H1 (cell line): ENCODE results near the gene CCDC51. TPM values are rescaled to one million over a fixed set of nuclear protein-coding genes. Genes with fewer than 3 reads are reported as not detected.

Experiments
- CTCF ChIA-PET: fragments of 300-600 bp; sonication (Branson Sonifier 250); formaldehyde crosslinking; loops from one replicate; lab custom pipeline; 2021; ENCODE audit not compliant: partially characterized antibody; lab: Charles Lee
- POLR2A ChIA-PET: fragments of 300-600 bp; sonication (Branson Sonifier 250); formaldehyde crosslinking; loops from one replicate; lab custom pipeline; 2021; ENCODE audit warnings: inconsistent platforms; ENCODE audit not compliant: partially characterized antibody; lab: Charles Lee
- DNase-seq, 2 experiments: peaks; one replicate each; pipeline versions ENCODE4 v3.0.0 to v3.0.0-alpha.2; 2010 to 2022; ENCODE audit warnings: low spot score in 2 of 2, low read depth in 1 of 2, mixed read lengths in 1 of 2
- FAIRE-seq: peaks from 2 replicates; lab custom pipeline; 2011; peaks lifted over from hg19 to GRCh38; lab: Jason Lieb, UNC
- H2AFZ ChIP-seq: 2 replicates; pipeline ENCODE4 v1.8.1; 2012; ENCODE audit warnings: low read length, inconsistent platforms
- H2AK5ac ChIP-seq: 2 replicates; pipeline ENCODE4 v1.6.1; 2013; ENCODE audit warnings: low read depth, low read length
- H2BK120ac ChIP-seq: replicated peaks from 2 replicates; pipeline ENCODE3; 2013; ENCODE audit warnings: low read depth, low read length, inconsistent platforms
- H2BK12ac ChIP-seq: 2 replicates; pipeline ENCODE4 v1.6.1; 2013; ENCODE audit warnings: low read depth, low read length
- H2BK15ac ChIP-seq: 2 replicates; pipeline ENCODE4 v1.6.1; 2013; ENCODE audit warnings: low read length
- H2BK20ac ChIP-seq: 2 replicates; pipeline ENCODE4 v1.6.1; 2013; ENCODE audit warnings: low read length
- H2BK5ac ChIP-seq: 2 replicates; pipeline ENCODE4 v1.6.1; 2013; ENCODE audit warnings: low read depth, low read length
- H3K14ac ChIP-seq: 2 replicates; pipeline ENCODE4 v1.6.1; 2013; ENCODE audit warnings: inconsistent platforms; ENCODE audit not compliant: insufficient read length
- H3K18ac ChIP-seq: 2 replicates; pipeline ENCODE4 v1.6.1; 2013; ENCODE audit warnings: low read length; ENCODE audit errors: extremely low read depth
- H3K23ac ChIP-seq: 2 replicates; pipeline ENCODE4 v1.6.1; 2013; ENCODE audit warnings: inconsistent platforms; ENCODE audit not compliant: insufficient read length
- H3K23me2 ChIP-seq: 2 replicates; pipeline ENCODE4 v1.6.1; 2013; ENCODE audit warnings: low read depth, low read length
- H3K27ac ChIP-seq: 2 replicates; pipeline ENCODE4 v1.6.1; 2011; ENCODE audit warnings: low read depth, low read length, inconsistent platforms
- H3K27me3 ChIP-seq, 4 experiments: replicated peaks in 1 of 4; 1 replicate in 1 of 4; 2 replicates in 3 of 4; pipeline versions ENCODE4 v1.6.1 to v1.8.1; 2011 to 2013; ENCODE audit warnings: low read length in 3 of 4, mild to moderate bottlenecking in 3 of 4, inconsistent platforms in 2 of 4, mixed read lengths in 2 of 4, moderate library complexity in 1 of 4; ENCODE audit not compliant: control insufficient read depth in 3 of 4, insufficient read depth in 3 of 4; ENCODE audit errors: extremely low read depth in 1 of 4
- H3K36me3 ChIP-seq, 4 experiments: 2 replicates each; pipeline versions ENCODE4 v1.6.1 to v1.8.1; 2011 to 2013; ENCODE audit warnings: mild to moderate bottlenecking in 4 of 4, low read length in 3 of 4, moderate library complexity in 2 of 4, control low read depth in 1 of 4, inconsistent platforms in 1 of 4; ENCODE audit not compliant: insufficient read depth in 4 of 4, control insufficient read depth in 2 of 4
- H3K4ac ChIP-seq: replicated peaks from 2 replicates; pipeline ENCODE3; 2013; ENCODE audit warnings: low read length, low read depth, mixed read lengths, inconsistent platforms; ENCODE audit not compliant: insufficient read length
- H3K4me1 ChIP-seq, 4 experiments: replicated peaks in 1 of 4; 1 replicate in 1 of 4; 2 replicates in 3 of 4; pipeline versions ENCODE4 v1.6.1 to v1.8.1; 2011 to 2013; ENCODE audit warnings: low read length in 3 of 4, inconsistent platforms in 2 of 4, mixed read lengths in 1 of 4; ENCODE audit not compliant: insufficient read depth in 4 of 4, control insufficient read depth in 3 of 4
- H3K4me2 ChIP-seq, 2 experiments: 2 replicates each; pipeline versions ENCODE4 v1.6.1 to v1.8.1; 2011 to 2013; ENCODE audit warnings: low read depth in 2 of 2, low read length in 2 of 2, control low read depth in 1 of 2, inconsistent platforms in 1 of 2, mild to moderate bottlenecking in 1 of 2; ENCODE audit not compliant: insufficient read depth in 1 of 2
- H3K4me3 ChIP-seq, 4 experiments: fragments of 200-600, 300-600 bp in 1 of 4; sonication (generic), shearing (Covaris generic), sonication (Bioruptor Twin) in 1 of 4; 2 replicates each; pipeline versions ENCODE4 v1.5.1 to v1.8.1; 2011 to 2016; ENCODE audit warnings: low read length in 4 of 4, low read depth in 3 of 4, control low read depth in 2 of 4, inconsistent platforms in 2 of 4, mild to moderate bottlenecking in 2 of 4, mixed read lengths in 1 of 4, moderate library complexity in 1 of 4; ENCODE audit not compliant: insufficient read depth in 2 of 4; ENCODE audit errors: extremely low read depth in 1 of 4
- H3K56ac ChIP-seq: replicated peaks from 2 replicates; pipeline ENCODE3; 2013; ENCODE audit warnings: low read depth, mild to moderate bottlenecking, mixed read lengths, low read length, inconsistent platforms; ENCODE audit not compliant: insufficient read length
- H3K79me1 ChIP-seq: 2 replicates; pipeline ENCODE4 v1.6.1; 2013; ENCODE audit warnings: low read depth, low read length, control low read depth
- H3K79me2 ChIP-seq, 2 experiments: 2 replicates each; pipeline versions ENCODE4 v1.6.1 to v1.8.1; 2012 to 2013; ENCODE audit warnings: low read length in 2 of 2, mild to moderate bottlenecking in 2 of 2, inconsistent platforms in 1 of 2; ENCODE audit not compliant: insufficient read depth in 2 of 2, control insufficient read depth in 1 of 2
- H3K9ac ChIP-seq, 4 experiments: replicated peaks in 1 of 4; 1 replicate in 1 of 4; 2 replicates in 3 of 4; pipeline versions ENCODE4 v1.6.1 to v1.8.1; 2011 to 2013; ENCODE audit warnings: low read depth in 3 of 4, low read length in 3 of 4, control low read depth in 2 of 4, mild to moderate bottlenecking in 2 of 4, moderate library complexity in 2 of 4, inconsistent platforms in 1 of 4; ENCODE audit errors: extremely low read depth in 1 of 4
- H3K9me3 ChIP-seq, 2 experiments: 2 replicates each; pipeline versions ENCODE4 v1.6.1 to v1.8.1; 2012 to 2013; ENCODE audit warnings: mild to moderate bottlenecking in 2 of 2, moderate library complexity in 2 of 2, control low read depth in 1 of 2, inconsistent platforms in 1 of 2, low read depth in 1 of 2, low read length in 1 of 2, mixed read lengths in 1 of 2; ENCODE audit not compliant: insufficient read depth in 2 of 2
- H4K20me1 ChIP-seq, 2 experiments: replicated peaks in 1 of 2; 2 replicates each; pipeline versions ENCODE3 to v1.8.1; 2011 to 2013; ENCODE audit warnings: inconsistent platforms in 2 of 2, low read length in 2 of 2, mild to moderate bottlenecking in 1 of 2; ENCODE audit not compliant: insufficient read depth in 2 of 2, control insufficient read depth in 1 of 2
- H4K5ac ChIP-seq: 2 replicates; pipeline ENCODE4 v1.6.1; 2013; ENCODE audit warnings: low read length, low read depth, mixed read lengths, inconsistent platforms; ENCODE audit not compliant: insufficient read length
- H4K8ac ChIP-seq: 2 replicates; pipeline ENCODE4 v1.8.0; 2013; ENCODE audit warnings: mild to moderate bottlenecking, moderate library complexity, low read length, inconsistent platforms; ENCODE audit not compliant: insufficient read depth; ENCODE audit errors: extremely low read depth
- H4K91ac ChIP-seq: replicated peaks from 2 replicates; pipeline ENCODE3; 2013; ENCODE audit warnings: low read length, mixed read lengths, inconsistent platforms; ENCODE audit not compliant: insufficient read length
- CHD1 ChIP-seq: IDR thresholded peaks from 2 replicates; pipeline ENCODE4 v1.6.1; 2012; ENCODE audit warnings: low read depth, low read length, improper control_type of control experiment
- EGR1 ChIP-seq: IDR thresholded peaks from 2 replicates; pipeline ENCODE4 v1.6.1; 2011; ENCODE audit warnings: low read depth, low read length, borderline replicate concordance
- HDAC2 ChIP-seq, 2 experiments: fragments of 300-600 bp in 1 of 2; sonication (generic) in 1 of 2; IDR thresholded peaks; 2 replicates each; pipeline ENCODE4 v1.6.1; 2011 to 2012; ENCODE audit warnings: low read depth in 2 of 2, low read length in 2 of 2, mild to moderate bottlenecking in 2 of 2, moderate library complexity in 2 of 2, borderline replicate concordance in 1 of 2, inconsistent platforms in 1 of 2
- MAFK ChIP-seq: IDR thresholded peaks from 2 replicates; pipeline ENCODE4 v1.6.1; 2012; ENCODE audit warnings: low read depth, mild to moderate bottlenecking, improper control_type of control experiment, low read length
- PHF8 ChIP-seq: fragments of 200-600 bp; sonication (generic); conservative IDR thresholded peaks from 2 replicates; pipeline ENCODE4 v1.7.1; 2012; ENCODE audit warnings: low read depth, mild to moderate bottlenecking, inconsistent platforms, low read length, moderate library complexity
- RAD21 ChIP-seq, 2 experiments: IDR thresholded peaks in 1 of 2; conservative IDR thresholded peaks in 1 of 2; 2 replicates each; pipeline ENCODE4 v1.6.1; 2011; ENCODE audit warnings: low read depth in 2 of 2, low read length in 2 of 2, improper control_type of control experiment in 1 of 2, inconsistent platforms in 1 of 2, mild to moderate bottlenecking in 1 of 2, moderate library complexity in 1 of 2
- RNF2 ChIP-seq: fragments of 200-900, 300-1000 bp; sonication (generic); IDR thresholded peaks from 2 replicates; pipeline ENCODE4 v1.7.1; 2016; ENCODE audit warnings: borderline replicate concordance, low read depth, mild to moderate bottlenecking, antibody characterized with exemption, low read length; ENCODE audit not compliant: poor library complexity, severe bottlenecking; ENCODE audit errors: missing control alignments
- SAP30 ChIP-seq: fragments of 300-600 bp; sonication (generic); IDR thresholded peaks from 2 replicates; pipeline ENCODE4 v1.7.1; 2012; ENCODE audit warnings: low read length, moderate library complexity, mild to moderate bottlenecking, inconsistent platforms; ENCODE audit not compliant: insufficient read depth, insufficient replicate concordance
- SIRT6 ChIP-seq: IDR thresholded peaks from one replicate; pipeline ENCODE4 v1.7.1; 2012; ENCODE audit warnings: low read length, inconsistent platforms
- YY1 ChIP-seq: IDR thresholded peaks from 2 replicates; pipeline ENCODE4 v1.6.1; 2011; ENCODE audit warnings: low read depth, mild to moderate bottlenecking, low read length
- WGBS, 2 experiments: shearing (Covaris generic) in 1 of 2; methylation state at CpG; one replicate each; pipeline versions ENCODE4 v1.1.6 to v1.1.7; 2013 to 2015; ENCODE audit warnings: low lambda C conversion rate in 2 of 2, mixed read lengths in 2 of 2, inconsistent platforms in 1 of 2, low coverage in 1 of 2, missing lambda C conversion rate in 1 of 2; ENCODE audit not compliant: insufficient replicate concordance in 2 of 2, insufficient coverage in 1 of 2, insufficient read length in 1 of 2; ENCODE audit errors: extremely low coverage in 1 of 2, missing lambda C conversion rate in 1 of 2; 5-methylcytosine and 5-hydroxymethylcytosine counted together
- polyA plus RNA-seq, 7 experiments: library from polyadenylated mRNA; depleted of rRNA in 3 of 7; stranded (reverse) in 5 of 7; unstranded in 2 of 7; fragments of >200 nt in 5 of 7; fragments of 200-250 nt in 2 of 7; gene quantifications; 1 replicate in 5 of 7; 2 replicates in 1 of 7; 4 replicates in 1 of 7; pipeline versions ENCODE4 v1.2.1 to v1.2.3, GENCODE V29; 2011 to 2013; ENCODE audit warnings: missing spikeins in 2 of 7, mixed read lengths in 2 of 7
- total RNA-seq: library from RNA; stranded (reverse); fragmentation: NEBNext Ultra II Directional; extraction: Animal tissue kit (Norgen Biotek cat#: 25700); gene quantifications from 2 replicates; pipeline ENCODE4 v1.2.1, GENCODE V29; 2021

Gene CCDC51
- total and polyA plus RNA-seq, 2 of the 8 experiments (the other 6 are each of a cell fraction or from before 2014, with no cell fraction given): 21.3 to 21.4 TPM

GRCh38 chr3:48426401-48426909 lies 13.5 kb downstream of the CCDC51 start:
- DNase-seq (no peak), FAIRE-seq (no peak)
- Histone ChIP-seq H2BK120ac (no peak overlapping the region), H4K91ac (no peak overlapping the region), H2BK12ac (no peak overlapping the region), H2AK5ac (no peak overlapping the region), H3K4me1 (peaks cover 7 to 40% (median 20%) of the 10 kb centered on the region in 4 experiments), H3K79me2 (peaks cover 32 to 76% of the 10 kb centered on the region in 2 experiments), H3K23ac (no peak overlapping the region), H3K27me3 (no peaks in the 10 kb centered on the region), H3K36me3 (peaks cover 5 to 9% (median 5%) of the 10 kb centered on the region in 4 experiments; a peak in 6 of 8 replicates), H4K20me1 (peaks cover 20 to 39% of the 10 kb centered on the region in 2 experiments), H4K8ac (0 out of 2 replicates have a peak overlapping the region, but pooled peaks have one; percentile 18), H3K9ac (no peak overlapping the region; a peak in 3 of 7 replicates), H4K5ac (no peak overlapping the region), H3K4ac (no peak overlapping the region), H3K27ac (no peak overlapping the region), H2AFZ (no peak overlapping the region), H3K79me1 (peaks cover 46% of the 10 kb centered on the region), H3K18ac (no peak overlapping the region), H3K4me3 (no peak overlapping the region), H2BK20ac (no peak overlapping the region), H2BK5ac (no peak overlapping the region), H3K14ac (no peak overlapping the region), H3K56ac (no peak overlapping the region), H2BK15ac (no peak overlapping the region), H3K4me2 (no peak overlapping the region; a peak in 1 of 4 replicates), H3K9me3 (no peaks in the 10 kb centered on the region), H3K23me2 (peaks cover 13% of the 10 kb centered on the region)
- POLR2A ChIA-PET: interaction anchor here (0.6 to 31.5 kb wide), 11 partner anchors 7 to 197 kb away, joined by 3 to 650 read pairs (median 3); partner anchors contain the start of genes ATRIP, CCDC51, FBXW12 and TMA7
- 96% methylated on average over 9 of the region's 11 CpGs; no CpG with 5 or more reads in 1 of the 2 experiments for WGBS, 2 experiments
- CTCF ChIA-PET: interaction anchor here (0.6 to 5.4 kb wide), 5 partner anchors 10 to 152 kb away, joined by 3 to 34 read pairs (median 3); no protein-coding TSS in a partner anchor
- TF ChIP-seq EGR1 (no peak), CHD1 (no peak), PHF8 (no peak), SAP30 (no peak), MAFK (no peak), YY1 (no peak), RAD21 (IDR thresholded peaks at IDR 0.05 in 1 of 2, conservative IDR thresholded peaks at IDR 0.05 in 1 of 2; ENCODE audit: low read depth in 2 of 2, low read length in 2 of 2) (no peak), RNF2 (no peak), HDAC2 (IDR thresholded peaks at IDR 0.05; ENCODE audit: borderline replicate concordance in 1 of 2, low read depth in 2 of 2, low read length in 2 of 2) (no peak), SIRT6 (no peak)
